ENCODE results near the gene SSBP3.

GRCh38 chr1:54254055-54254454 is 152.1 kb downstream of the SSBP3 start:
- TF ChIP-seq CTCF (IDR thresholded peaks at IDR 0.05; ENCODE audit: insufficient read depth, low read length): no peak
- no peak for TF ChIP-seq GABPA (IDR thresholded peaks at IDR 0.05; ENCODE audit: low read depth)

All from HL-60 (cell line).